HCT116 (cell line): ENCODE measurements around the gene TAAR6. TPM values are rescaled to one million over a fixed set of nuclear protein-coding genes. Genes with fewer than 3 reads are reported as not detected.

Source experiments
- ATAC-seq: fragments of 200-7000 bp; cut with Tn5 transposase; 2 replicates; pipeline ENCODE4 v1.9.1; 2020; ENCODE audit warnings: mild to moderate bottlenecking, moderate library complexity
- BruUV-seq: library from RNA; stranded (reverse); fragments of 400-500 nt; replicated peaks from 2 replicates; lab custom pipeline; 2021; lab: Mats Ljungman, UMichigan
- CTCF ChIA-PET: fragments of 300-600 bp; sonication (Branson Sonifier 250); formaldehyde crosslinking; loops from one replicate; lab custom pipeline; 2021; ENCODE audit warnings: antibody characterized with exemption; lab: Charles Lee
- POLR2A ChIA-PET: fragments of 300-600, 350-600 bp; sonication (Branson Sonifier 250); formaldehyde crosslinking; loops from one replicate; lab custom pipeline; 2021; ENCODE audit warnings: antibody characterized with exemption; lab: Charles Lee
- RAD21 ChIA-PET, 2 experiments: fragments of 300-600 bp; sonication (Branson Sonifier 250); formaldehyde crosslinking; loops; one replicate each; lab custom pipeline; 2023; ENCODE audit warnings: low total read pairs in 2 of 2; ENCODE audit not compliant: uncharacterized antibody in 2 of 2, unreplicated experiment in 2 of 2, low non-redundant PET in 1 of 2; lab: Charles Lee
- DNase-seq: peaks from one replicate; pipeline ENCODE4 v3.0.0-alpha.2; 2010; ENCODE audit warnings: low read depth, low spot score
- H2AFZ ChIP-seq: fragments of 200-600 bp; shearing (Covaris generic), sonication (generic); 2 replicates; pipeline ENCODE4 v1.6.1; 2017; ENCODE audit warnings: low read depth, mixed run types, mixed read lengths, antibody characterized with exemption, low read length; ENCODE audit not compliant: poor library complexity, severe bottlenecking
- H3K27ac ChIP-seq: 2 replicates; pipeline ENCODE4 v1.5.1; 2012; ENCODE audit warnings: low read depth, low read length
- H3K27me3 ChIP-seq: fragments of 200-600 bp; sonication (generic); 2 replicates; pipeline ENCODE4 v1.6.1; 2016; ENCODE audit warnings: mixed run types, low read length, mixed read lengths; ENCODE audit not compliant: insufficient read depth
- H3K36me3 ChIP-seq, 2 experiments: fragments of 200-500 bp in 1 of 2; fragments of 200-600 bp in 1 of 2; sonication (Bioruptor generic) in 1 of 2; sonication (generic) in 1 of 2; 2 replicates each; pipeline versions ENCODE4 v1.5.1 to v1.6.1; 2014 to 2016; ENCODE audit warnings: low read length in 2 of 2, inconsistent platforms in 1 of 2, mixed read lengths in 1 of 2, mixed run types in 1 of 2; ENCODE audit not compliant: insufficient read depth in 2 of 2, control insufficient read depth in 1 of 2
- H3K4me1 ChIP-seq, 2 experiments: fragments of 200-600 bp in 1 of 2; sonication (generic) in 1 of 2; 2 replicates each; pipeline versions ENCODE4 v1.5.1 to v1.6.1; 2012 to 2017; ENCODE audit warnings: low read length in 2 of 2, inconsistent platforms in 1 of 2, mild to moderate bottlenecking in 1 of 2, mixed read lengths in 1 of 2, mixed run types in 1 of 2, moderate library complexity in 1 of 2; ENCODE audit not compliant: insufficient read depth in 2 of 2, control insufficient read depth in 1 of 2
- H3K4me2 ChIP-seq: fragments of 200-600 bp; sonication (generic); 2 replicates; pipeline ENCODE4 v1.6.1; 2017; ENCODE audit warnings: mixed run types, low read length, mixed read lengths
- H3K4me3 ChIP-seq, 2 experiments: fragments of 200-600 bp in 1 of 2; sonication (generic) in 1 of 2; replicated peaks in 1 of 2; 2 replicates each; pipeline ENCODE4 v1.5.1; 2011 to 2016; ENCODE audit warnings: low read length in 2 of 2, control low read depth in 1 of 2, low read depth in 1 of 2, mild to moderate bottlenecking in 1 of 2, mixed read lengths in 1 of 2, mixed run types in 1 of 2
- H3K79me2 ChIP-seq: fragments of 200-600 bp; sonication (generic); 2 replicates; pipeline ENCODE4 v1.6.1; 2017; ENCODE audit warnings: mild to moderate bottlenecking, mixed run types, low read length, moderate library complexity, mixed read lengths; ENCODE audit not compliant: insufficient read depth
- H3K9ac ChIP-seq: fragments of 200-600 bp; sonication (generic); 2 replicates; pipeline ENCODE4 v1.6.1; 2016; ENCODE audit warnings: low read length, mixed read lengths
- H3K9me2 ChIP-seq: fragments of 200-600 bp; sonication (generic), shearing (Covaris generic); 2 replicates; pipeline ENCODE4 v1.6.1; 2017; ENCODE audit warnings: mixed run types, mild to moderate bottlenecking, moderate library complexity; ENCODE audit not compliant: insufficient read depth
- H3K9me3 ChIP-seq, 2 experiments: fragments of 200-500 bp in 1 of 2; fragments of 200-600 bp in 1 of 2; sonication (Bioruptor generic) in 1 of 2; sonication (generic) in 1 of 2; 2 replicates each; pipeline ENCODE4 v1.6.1; 2014 to 2017; ENCODE audit warnings: low read length in 2 of 2, mixed read lengths in 2 of 2, inconsistent platforms in 1 of 2, low read depth in 1 of 2, mild to moderate bottlenecking in 1 of 2, mixed run types in 1 of 2, moderate library complexity in 1 of 2; ENCODE audit not compliant: control insufficient read depth in 1 of 2, insufficient read depth in 1 of 2
- H4K20me1 ChIP-seq: fragments of 200-600 bp; sonication (generic), shearing (Covaris generic); 2 replicates; pipeline ENCODE4 v1.6.1; 2017; ENCODE audit warnings: mixed run types, mild to moderate bottlenecking, moderate library complexity; ENCODE audit not compliant: insufficient read depth
- CTCF ChIP-seq, 3 experiments: fragments of 200-600 bp in 1 of 3; sonication (generic) in 1 of 3; IDR thresholded peaks in 2 of 3; conservative IDR thresholded peaks in 1 of 3; 2 replicates each; pipeline ENCODE4 v1.5.1; 2012 to 2017; ENCODE audit warnings: low read depth in 2 of 3, low read length in 2 of 3, antibody characterized with exemption in 1 of 3, borderline replicate concordance in 1 of 3, control low read depth in 1 of 3, mild to moderate bottlenecking in 1 of 3, mixed read lengths in 1 of 3, mixed run types in 1 of 3, moderate library complexity in 1 of 3; ENCODE audit not compliant: insufficient read depth in 1 of 3
- EGR1 ChIP-seq: IDR thresholded peaks from 2 replicates; pipeline ENCODE4 v1.6.1; 2012; ENCODE audit warnings: low read depth
- EZH2phosphoT487 ChIP-seq: fragments of 200-600 bp; IDR thresholded peaks from 2 replicates; pipeline ENCODE4 v1.6.1; 2018; ENCODE audit warnings: antibody characterized with exemption, borderline replicate concordance
- RAD21 ChIP-seq: IDR thresholded peaks from 2 replicates; pipeline ENCODE4 v1.6.1; 2012; ENCODE audit warnings: low read depth, mild to moderate bottlenecking
- SRF ChIP-seq: IDR thresholded peaks from 2 replicates; pipeline ENCODE4 v1.6.1; 2012; ENCODE audit warnings: low read depth
- TCF7L2 ChIP-seq: IDR thresholded peaks from 2 replicates; pipeline ENCODE4 v1.7.0; 2011; ENCODE audit warnings: borderline replicate concordance, inconsistent platforms; ENCODE audit not compliant: insufficient read depth, insufficient read length; ENCODE audit errors: extremely low read depth
- YY1 ChIP-seq: IDR thresholded peaks from 2 replicates; pipeline ENCODE4 v1.6.1; 2011; ENCODE audit warnings: low read length, low read depth, moderate library complexity, mild to moderate bottlenecking; ENCODE audit not compliant: insufficient replicate concordance; ENCODE audit errors: extremely low read depth
- ZBTB33 ChIP-seq: IDR thresholded peaks from 2 replicates; pipeline ENCODE4 v1.6.1; 2011; ENCODE audit warnings: mild to moderate bottlenecking, low read length, moderate library complexity; ENCODE audit not compliant: insufficient replicate concordance; ENCODE audit errors: extremely low read depth
- ZFX ChIP-seq: fragments of 450-650 bp; IDR thresholded peaks from 2 replicates; pipeline ENCODE4 v1.6.1; 2017
- intact Hi-C: fragments of 100-400 bp; cut with micrococcal nuclease; formaldehyde crosslinking; loops from 2 replicates; pipeline ENCODE4 v1.10.0; 2022
- total RNA-seq: library from RNA; stranded (reverse); gene quantifications from one replicate; pipeline ENCODE4 v1.2.1, GENCODE V29; 2021; ENCODE audit not compliant: unreplicated experiment

TAAR6 gene
- total RNA-seq, 1 experiment from 2014 or later: not detected

GRCh38 chr6:132537977-132538376 lies 32.1 kb upstream of the TAAR6 start, which contains the start of gene TAAR9:
TAAR9 (plus strand) TSS chr6:132538277; CDS start chr6:132538290, 13 bp downstream.
- Histone ChIP-seq H3K79me2 (no peaks in the 10 kb centered on the region), H3K4me1 (no peaks in the 10 kb centered on the region), H3K4me3 (no peak within 1 kb of the TSS), H3K9me2 (no peaks in the 10 kb centered on the region), H4K20me1 (no peaks in the 10 kb centered on the region), H3K4me2 (no peak within 1 kb of the TSS), H2AFZ (no peak within 1 kb of the TSS), H3K27me3 (no peaks in the 10 kb centered on the region), H3K36me3 (no peaks in the 10 kb centered on the region), H3K27ac (no peak within 1 kb of the TSS), H3K9me3 (no peaks in the 10 kb centered on the region), H3K9ac (no peak within 1 kb of the TSS)
- TF ChIP-seq RAD21: no peak
- TF ChIP-seq SRF: no peak
- no peak for TF ChIP-seq EGR1
- no peak for TF ChIP-seq EZH2phosphoT487
- no peak for TF ChIP-seq ZBTB33
- no peak for TF ChIP-seq ZFX
- no peak for TF ChIP-seq CTCF (IDR thresholded peaks at IDR 0.05 in 2 of 3, conservative IDR thresholded peaks at IDR 0.05 in 1 of 3; ENCODE audit: borderline replicate concordance in 1 of 3, insufficient read depth in 1 of 3, low read depth in 2 of 3, low read length in 2 of 3)
- no peak for TF ChIP-seq YY1
- no peak for TF ChIP-seq TCF7L2
- ChIA-PET CTCF (no interaction called here), POLR2A (no interaction called here), RAD21 (no interaction called here)
- ATAC-seq (no peak), DNase-seq (no peak)
- BruUV-seq: no TSS peak
- intact Hi-C loops: no loop called here
